H1 (cell line): Measurements from ENCODE around the gene SPPL2B. TPM values are rescaled to one million over a fixed set of nuclear protein-coding genes. Genes with fewer than 3 reads are reported as not detected.

Experiments used
- CTCF ChIA-PET: fragments of 300-600 bp; sonication (Branson Sonifier 250); formaldehyde crosslinking; loops from one replicate; lab custom pipeline; 2021; ENCODE audit not compliant: partially characterized antibody; lab: Charles Lee
- POLR2A ChIA-PET: fragments of 300-600 bp; sonication (Branson Sonifier 250); formaldehyde crosslinking; loops from one replicate; lab custom pipeline; 2021; ENCODE audit warnings: inconsistent platforms; ENCODE audit not compliant: partially characterized antibody; lab: Charles Lee
- DNase-seq, 2 experiments: peaks; one replicate each; pipeline versions ENCODE4 v3.0.0 to v3.0.0-alpha.2; 2010 to 2022; ENCODE audit warnings: low spot score in 2 of 2, low read depth in 1 of 2, mixed read lengths in 1 of 2
- FAIRE-seq: peaks from 2 replicates; lab custom pipeline; 2011; peaks lifted over from hg19 to GRCh38; lab: Jason Lieb, UNC
- H2AFZ ChIP-seq: 2 replicates; pipeline ENCODE4 v1.8.1; 2012; ENCODE audit warnings: low read length, inconsistent platforms
- H2AK5ac ChIP-seq: 2 replicates; pipeline ENCODE4 v1.6.1; 2013; ENCODE audit warnings: low read depth, low read length
- H2BK120ac ChIP-seq: replicated peaks from 2 replicates; pipeline ENCODE3; 2013; ENCODE audit warnings: low read depth, low read length, inconsistent platforms
- H2BK12ac ChIP-seq: 2 replicates; pipeline ENCODE4 v1.6.1; 2013; ENCODE audit warnings: low read depth, low read length
- H2BK15ac ChIP-seq: 2 replicates; pipeline ENCODE4 v1.6.1; 2013; ENCODE audit warnings: low read length
- H2BK20ac ChIP-seq: 2 replicates; pipeline ENCODE4 v1.6.1; 2013; ENCODE audit warnings: low read length
- H2BK5ac ChIP-seq: 2 replicates; pipeline ENCODE4 v1.6.1; 2013; ENCODE audit warnings: low read depth, low read length
- H3K14ac ChIP-seq: 2 replicates; pipeline ENCODE4 v1.6.1; 2013; ENCODE audit warnings: inconsistent platforms; ENCODE audit not compliant: insufficient read length
- H3K18ac ChIP-seq: 2 replicates; pipeline ENCODE4 v1.6.1; 2013; ENCODE audit warnings: low read length; ENCODE audit errors: extremely low read depth
- H3K23ac ChIP-seq: 2 replicates; pipeline ENCODE4 v1.6.1; 2013; ENCODE audit warnings: inconsistent platforms; ENCODE audit not compliant: insufficient read length
- H3K23me2 ChIP-seq: 2 replicates; pipeline ENCODE4 v1.6.1; 2013; ENCODE audit warnings: low read depth, low read length
- H3K27ac ChIP-seq: 2 replicates; pipeline ENCODE4 v1.6.1; 2011; ENCODE audit warnings: low read depth, low read length, inconsistent platforms
- H3K27me3 ChIP-seq, 4 experiments: replicated peaks in 1 of 4; 1 replicate in 1 of 4; 2 replicates in 3 of 4; pipeline versions ENCODE4 v1.6.1 to v1.8.1; 2011 to 2013; ENCODE audit warnings: low read length in 3 of 4, mild to moderate bottlenecking in 3 of 4, inconsistent platforms in 2 of 4, mixed read lengths in 2 of 4, moderate library complexity in 1 of 4; ENCODE audit not compliant: control insufficient read depth in 3 of 4, insufficient read depth in 3 of 4; ENCODE audit errors: extremely low read depth in 1 of 4
- H3K36me3 ChIP-seq, 4 experiments: 2 replicates each; pipeline versions ENCODE4 v1.6.1 to v1.8.1; 2011 to 2013; ENCODE audit warnings: mild to moderate bottlenecking in 4 of 4, low read length in 3 of 4, moderate library complexity in 2 of 4, control low read depth in 1 of 4, inconsistent platforms in 1 of 4; ENCODE audit not compliant: insufficient read depth in 4 of 4, control insufficient read depth in 2 of 4
- H3K4ac ChIP-seq: replicated peaks from 2 replicates; pipeline ENCODE3; 2013; ENCODE audit warnings: low read length, low read depth, mixed read lengths, inconsistent platforms; ENCODE audit not compliant: insufficient read length
- H3K4me1 ChIP-seq, 4 experiments: replicated peaks in 1 of 4; 1 replicate in 1 of 4; 2 replicates in 3 of 4; pipeline versions ENCODE4 v1.6.1 to v1.8.1; 2011 to 2013; ENCODE audit warnings: low read length in 3 of 4, inconsistent platforms in 2 of 4, mixed read lengths in 1 of 4; ENCODE audit not compliant: insufficient read depth in 4 of 4, control insufficient read depth in 3 of 4
- H3K4me2 ChIP-seq, 2 experiments: 2 replicates each; pipeline versions ENCODE4 v1.6.1 to v1.8.1; 2011 to 2013; ENCODE audit warnings: low read depth in 2 of 2, low read length in 2 of 2, control low read depth in 1 of 2, inconsistent platforms in 1 of 2, mild to moderate bottlenecking in 1 of 2; ENCODE audit not compliant: insufficient read depth in 1 of 2
- H3K4me3 ChIP-seq, 4 experiments: fragments of 200-600, 300-600 bp in 1 of 4; sonication (generic), shearing (Covaris generic), sonication (Bioruptor Twin) in 1 of 4; 2 replicates each; pipeline versions ENCODE4 v1.5.1 to v1.8.1; 2011 to 2016; ENCODE audit warnings: low read length in 4 of 4, low read depth in 3 of 4, control low read depth in 2 of 4, inconsistent platforms in 2 of 4, mild to moderate bottlenecking in 2 of 4, mixed read lengths in 1 of 4, moderate library complexity in 1 of 4; ENCODE audit not compliant: insufficient read depth in 2 of 4; ENCODE audit errors: extremely low read depth in 1 of 4
- H3K56ac ChIP-seq: replicated peaks from 2 replicates; pipeline ENCODE3; 2013; ENCODE audit warnings: low read depth, mild to moderate bottlenecking, mixed read lengths, low read length, inconsistent platforms; ENCODE audit not compliant: insufficient read length
- H3K79me1 ChIP-seq: 2 replicates; pipeline ENCODE4 v1.6.1; 2013; ENCODE audit warnings: low read depth, low read length, control low read depth
- H3K79me2 ChIP-seq, 2 experiments: 2 replicates each; pipeline versions ENCODE4 v1.6.1 to v1.8.1; 2012 to 2013; ENCODE audit warnings: low read length in 2 of 2, mild to moderate bottlenecking in 2 of 2, inconsistent platforms in 1 of 2; ENCODE audit not compliant: insufficient read depth in 2 of 2, control insufficient read depth in 1 of 2
- H3K9ac ChIP-seq, 4 experiments: replicated peaks in 1 of 4; 1 replicate in 1 of 4; 2 replicates in 3 of 4; pipeline versions ENCODE4 v1.6.1 to v1.8.1; 2011 to 2013; ENCODE audit warnings: low read depth in 3 of 4, low read length in 3 of 4, control low read depth in 2 of 4, mild to moderate bottlenecking in 2 of 4, moderate library complexity in 2 of 4, inconsistent platforms in 1 of 4; ENCODE audit errors: extremely low read depth in 1 of 4
- H3K9me3 ChIP-seq, 2 experiments: 2 replicates each; pipeline versions ENCODE4 v1.6.1 to v1.8.1; 2012 to 2013; ENCODE audit warnings: mild to moderate bottlenecking in 2 of 2, moderate library complexity in 2 of 2, control low read depth in 1 of 2, inconsistent platforms in 1 of 2, low read depth in 1 of 2, low read length in 1 of 2, mixed read lengths in 1 of 2; ENCODE audit not compliant: insufficient read depth in 2 of 2
- H4K20me1 ChIP-seq, 2 experiments: replicated peaks in 1 of 2; 2 replicates each; pipeline versions ENCODE3 to v1.8.1; 2011 to 2013; ENCODE audit warnings: inconsistent platforms in 2 of 2, low read length in 2 of 2, mild to moderate bottlenecking in 1 of 2; ENCODE audit not compliant: insufficient read depth in 2 of 2, control insufficient read depth in 1 of 2
- H4K5ac ChIP-seq: 2 replicates; pipeline ENCODE4 v1.6.1; 2013; ENCODE audit warnings: low read length, low read depth, mixed read lengths, inconsistent platforms; ENCODE audit not compliant: insufficient read length
- H4K8ac ChIP-seq: 2 replicates; pipeline ENCODE4 v1.8.0; 2013; ENCODE audit warnings: mild to moderate bottlenecking, moderate library complexity, low read length, inconsistent platforms; ENCODE audit not compliant: insufficient read depth; ENCODE audit errors: extremely low read depth
- H4K91ac ChIP-seq: replicated peaks from 2 replicates; pipeline ENCODE3; 2013; ENCODE audit warnings: low read length, mixed read lengths, inconsistent platforms; ENCODE audit not compliant: insufficient read length
- BCL11A ChIP-seq, 2 experiments: IDR thresholded peaks; one replicate each; pipeline ENCODE4 v1.6.1; 2011; ENCODE audit warnings: low read depth in 2 of 2, low read length in 2 of 2, mild to moderate bottlenecking in 2 of 2
- HDAC2 ChIP-seq, 2 experiments: fragments of 300-600 bp in 1 of 2; sonication (generic) in 1 of 2; IDR thresholded peaks; 2 replicates each; pipeline ENCODE4 v1.6.1; 2011 to 2012; ENCODE audit warnings: low read depth in 2 of 2, low read length in 2 of 2, mild to moderate bottlenecking in 2 of 2, moderate library complexity in 2 of 2, borderline replicate concordance in 1 of 2, inconsistent platforms in 1 of 2
- KDM1A ChIP-seq: fragments of 200-600, 300-600 bp; sonication (generic); IDR thresholded peaks from 2 replicates; pipeline ENCODE4 v1.7.1; 2016; ENCODE audit warnings: mild to moderate bottlenecking, low read length, borderline replicate concordance
- RFX5 ChIP-seq: IDR thresholded peaks from 2 replicates; pipeline ENCODE4 v1.6.1; 2011; ENCODE audit warnings: low read depth, low read length, improper control_type of control experiment, borderline replicate concordance
- WGBS, 2 experiments: shearing (Covaris generic) in 1 of 2; methylation state at CpG; one replicate each; pipeline versions ENCODE4 v1.1.6 to v1.1.7; 2013 to 2015; ENCODE audit warnings: low lambda C conversion rate in 2 of 2, mixed read lengths in 2 of 2, inconsistent platforms in 1 of 2, low coverage in 1 of 2, missing lambda C conversion rate in 1 of 2; ENCODE audit not compliant: insufficient replicate concordance in 2 of 2, insufficient coverage in 1 of 2, insufficient read length in 1 of 2; ENCODE audit errors: extremely low coverage in 1 of 2, missing lambda C conversion rate in 1 of 2; 5-methylcytosine and 5-hydroxymethylcytosine counted together
- polyA plus RNA-seq, 7 experiments: library from polyadenylated mRNA; depleted of rRNA in 3 of 7; stranded (reverse) in 5 of 7; unstranded in 2 of 7; fragments of >200 nt in 5 of 7; fragments of 200-250 nt in 2 of 7; gene quantifications; 1 replicate in 5 of 7; 2 replicates in 1 of 7; 4 replicates in 1 of 7; pipeline versions ENCODE4 v1.2.1 to v1.2.3, GENCODE V29; 2011 to 2013; ENCODE audit warnings: missing spikeins in 2 of 7, mixed read lengths in 2 of 7
- total RNA-seq: library from RNA; stranded (reverse); fragmentation: NEBNext Ultra II Directional; extraction: Animal tissue kit (Norgen Biotek cat#: 25700); gene quantifications from 2 replicates; pipeline ENCODE4 v1.2.1, GENCODE V29; 2021

The SPPL2B gene
- total and polyA plus RNA-seq, 2 of the 8 experiments (the other 6 are each of a cell fraction or from before 2014, with no cell fraction given), result 34.8 to 55.7 TPM

- Histone ChIP-seq H3K18ac (no peak overlapping the region), H2BK120ac (no peak overlapping the region), H3K27me3 (peaks cover 4 to 36% (median 25%) of the 10 kb centered on the region in 4 experiments), H4K20me1 (peaks cover 0 to 4% of the 10 kb centered on the region in 2 experiments), H2BK15ac (no peak overlapping the region; the same call in 1 of the 2 replicates), H3K9me3 (no peaks in the 10 kb centered on the region), H4K8ac (no peak overlapping the region), H3K36me3 (no peaks in the 10 kb centered on the region), H2AFZ (no peak overlapping the region), H2BK12ac (peak overlapping the region; percentile 60; the same call in 1 of the 2 replicates), H2BK20ac (peak overlapping the region; percentile 61; the same call in 1 of the 2 replicates), H3K79me2 (no peaks in the 10 kb centered on the region), H3K23ac (no peak overlapping the region), H3K4me1 (peaks cover 0 to 17% (median 8%) of the 10 kb centered on the region in 4 experiments; a peak in 5 of 7 replicates), H3K9ac (no peak overlapping the region), H3K27ac (no peak overlapping the region), H3K23me2 (peaks cover 2% of the 10 kb centered on the region; the same call in 1 of the 2 replicates), H4K5ac (no peak overlapping the region), H4K91ac (peak overlapping the region; percentile 39), H3K4me2 (0 out of 4 replicates have a peak overlapping the region, but pooled peaks of 1 of the 2 experiments have one; percentile 90), H3K4me3 (no peak overlapping the region), H3K79me1 (no peaks in the 10 kb centered on the region), H2BK5ac (no peak overlapping the region; the same call in 1 of the 2 replicates), H3K4ac (no peak overlapping the region), H3K56ac (no peak overlapping the region), H2AK5ac (peak overlapping the region; percentile 82; the same call in 1 of the 2 replicates), H3K14ac (no peak overlapping the region)
- ChIA-PET CTCF (interaction anchor here (0.6 to 2.1 kb wide), 6 partner anchors 11 to 120 kb away, joined by 3 to 11 read pairs (median 5); no protein-coding TSS in a partner anchor), POLR2A (interaction anchor here (0.6 to 1.9 kb wide), 9 partner anchors 9 to 65 kb away, joined by 3 to 7 read pairs (median 4); partner anchors contain the start of gene PEAK3)
- 86% methylated on average over 19 of the region's 26 CpGs; no CpG with 5 or more reads in 1 of the 2 experiments for WGBS, 2 experiments
- TF ChIP-seq BCL11A (IDR thresholded peaks at IDR 0.05; ENCODE audit: low read depth in 2 of 2, low read length in 2 of 2) (no peak), HDAC2 (IDR thresholded peaks at IDR 0.05; ENCODE audit: borderline replicate concordance in 1 of 2, low read depth in 2 of 2, low read length in 2 of 2) (peak in 1 of 2 experiments; percentile 69; a peak in 1 of 4 replicates), RFX5 (no peak), KDM1A (peak; percentile 97)
- no peak for DNase-seq
- FAIRE-seq, result no peak
These were observed 25.2 kb upstream of the SPPL2B start for GRCh38 chr19:2303211-2303798.
